Osteoblast (primary cell): ENCODE results near the gene CDC25C. TPM values are rescaled to one million over a fixed set of nuclear protein-coding genes. Genes with fewer than 3 reads are reported as not detected.

Experiments
- DNase-seq: peaks from one replicate; pipeline ENCODE4 v3.0.0; 2011; ENCODE audit warnings: low spot score, mixed read lengths; ENCODE audit not compliant: insufficient read length; ENCODE audit errors: missing footprints
- H2AFZ ChIP-seq: 2 replicates; pipeline ENCODE4 v1.6.0; 2011; ENCODE audit warnings: mild to moderate bottlenecking, low read length
- H3K27ac ChIP-seq: 2 replicates; pipeline ENCODE4 v1.5.1; 2011; ENCODE audit warnings: mild to moderate bottlenecking, low read depth, low read length, moderate library complexity
- H3K27me3 ChIP-seq: 2 replicates; pipeline ENCODE4 v1.6.0; 2012; ENCODE audit warnings: mild to moderate bottlenecking, control low read depth, inconsistent platforms, low read length, moderate library complexity; ENCODE audit not compliant: insufficient read depth
- H3K36me3 ChIP-seq: 2 replicates; pipeline ENCODE4 v1.5.1; 2011; ENCODE audit warnings: mild to moderate bottlenecking, low read length, control low read depth, moderate library complexity; ENCODE audit not compliant: insufficient read depth
- H3K4me1 ChIP-seq: 2 replicates; pipeline ENCODE4 v1.5.1; 2011; ENCODE audit warnings: mild to moderate bottlenecking, low read length, control low read depth, moderate library complexity; ENCODE audit not compliant: insufficient read depth
- H3K4me2 ChIP-seq: 2 replicates; pipeline ENCODE4 v1.6.0; 2011; ENCODE audit warnings: mild to moderate bottlenecking, low read length; ENCODE audit not compliant: insufficient read depth
- H3K4me3 ChIP-seq: fragments of 200-600 bp; sonication (generic); 3 replicates; pipeline ENCODE4 v1.5.1; 2012; ENCODE audit warnings: mild to moderate bottlenecking, low read length, inconsistent platforms; ENCODE audit not compliant: insufficient read depth
- H3K79me2 ChIP-seq: 2 replicates; pipeline ENCODE4 v1.6.0; 2012; ENCODE audit warnings: mild to moderate bottlenecking, low read length, control low read depth, inconsistent platforms; ENCODE audit not compliant: insufficient read depth
- H3K9me3 ChIP-seq: 2 replicates; pipeline ENCODE4 v1.5.1; 2011; ENCODE audit warnings: low read depth, low read length, control low read depth
- H4K20me1 ChIP-seq: 2 replicates; pipeline ENCODE4 v1.6.0; 2012; ENCODE audit warnings: mild to moderate bottlenecking, low read length, control low read depth; ENCODE audit not compliant: insufficient read depth
- total RNA-seq: library from RNA; depleted of rRNA; stranded (reverse); fragments of >200 nt; gene quantifications from 2 replicates; pipeline ENCODE4 v1.2.3, GENCODE V29; 2012
- TF ChIP-seq, protein P1 (sequence below): IDR thresholded peaks from 2 replicates; pipeline ENCODE4 v1.5.1; 2011; ENCODE audit warnings: mild to moderate bottlenecking, low read depth, low read length, moderate library complexity; ENCODE audit errors: extremely low read depth

CDC25C gene
- total RNA-seq, 1 donor: 1.8 TPM

DNA sequence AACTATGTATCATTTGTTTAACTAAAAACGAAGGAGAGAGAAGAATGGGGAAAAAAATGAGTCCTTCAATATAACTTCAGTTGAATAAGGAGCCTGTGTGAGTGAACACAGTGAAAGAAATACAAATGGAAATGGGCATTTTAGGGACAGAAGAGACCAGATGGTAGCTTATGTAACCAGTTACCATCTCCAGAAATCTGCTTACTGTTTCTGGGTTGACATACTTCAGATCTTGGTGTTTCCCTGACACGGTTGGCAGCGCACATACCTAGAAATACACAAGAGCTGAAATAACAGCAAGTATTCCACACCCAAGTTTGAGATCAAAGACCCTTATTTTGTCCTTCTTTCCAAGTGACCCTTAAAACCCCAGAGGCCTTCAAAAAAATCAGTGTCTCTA lies 42.3 kb downstream of the CDC25C start:
- Histone ChIP-seq H3K27me3 (no peaks in the 10 kb centered on the region), H3K9me3 (no peaks in the 10 kb centered on the region), H2AFZ (no peak overlapping the region), H3K79me2 (no peaks in the 10 kb centered on the region), H4K20me1 (no peaks in the 10 kb centered on the region), H3K4me3 (no peak overlapping the region), H3K4me1 (no peaks in the 10 kb centered on the region), H3K27ac (no peak overlapping the region), H3K36me3 (peaks cover 3% of the 10 kb centered on the region), H3K4me2 (no peak overlapping the region)
- TF ChIP-seq, protein P1, sequence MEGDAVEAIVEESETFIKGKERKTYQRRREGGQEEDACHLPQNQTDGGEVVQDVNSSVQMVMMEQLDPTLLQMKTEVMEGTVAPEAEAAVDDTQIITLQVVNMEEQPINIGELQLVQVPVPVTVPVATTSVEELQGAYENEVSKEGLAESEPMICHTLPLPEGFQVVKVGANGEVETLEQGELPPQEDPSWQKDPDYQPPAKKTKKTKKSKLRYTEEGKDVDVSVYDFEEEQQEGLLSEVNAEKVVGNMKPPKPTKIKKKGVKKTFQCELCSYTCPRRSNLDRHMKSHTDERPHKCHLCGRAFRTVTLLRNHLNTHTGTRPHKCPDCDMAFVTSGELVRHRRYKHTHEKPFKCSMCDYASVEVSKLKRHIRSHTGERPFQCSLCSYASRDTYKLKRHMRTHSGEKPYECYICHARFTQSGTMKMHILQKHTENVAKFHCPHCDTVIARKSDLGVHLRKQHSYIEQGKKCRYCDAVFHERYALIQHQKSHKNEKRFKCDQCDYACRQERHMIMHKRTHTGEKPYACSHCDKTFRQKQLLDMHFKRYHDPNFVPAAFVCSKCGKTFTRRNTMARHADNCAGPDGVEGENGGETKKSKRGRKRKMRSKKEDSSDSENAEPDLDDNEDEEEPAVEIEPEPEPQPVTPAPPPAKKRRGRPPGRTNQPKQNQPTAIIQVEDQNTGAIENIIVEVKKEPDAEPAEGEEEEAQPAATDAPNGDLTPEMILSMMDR: no peak
- DNase-seq: no peak

DNA sequence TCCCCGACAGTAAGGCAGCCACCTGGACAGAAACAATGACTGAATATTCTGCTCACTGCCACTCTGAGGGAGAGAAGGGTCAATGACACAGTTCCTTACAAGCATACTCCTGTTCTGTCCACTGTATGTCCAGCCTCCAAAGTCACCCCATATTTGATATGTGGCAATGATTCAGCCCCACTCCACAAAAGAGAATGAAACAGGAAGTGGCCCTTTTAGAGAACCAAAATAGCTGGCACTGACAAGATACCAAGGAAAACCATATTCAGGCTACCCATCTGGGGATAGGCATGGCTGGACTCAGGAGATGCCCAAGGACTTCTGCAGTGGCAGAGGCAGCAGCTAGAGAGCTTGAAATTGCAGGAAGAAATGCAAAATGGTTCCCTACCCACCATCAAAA lies 44.4 kb downstream of the CDC25C start:
- Histone ChIP-seq H3K4me3 (no peak overlapping the region), H3K27ac (no peak overlapping the region), H3K9me3 (no peaks in the 10 kb centered on the region), H3K79me2 (no peaks in the 10 kb centered on the region), H3K36me3 (peaks cover 3% of the 10 kb centered on the region), H4K20me1 (no peaks in the 10 kb centered on the region), H3K4me2 (no peak overlapping the region), H3K27me3 (no peaks in the 10 kb centered on the region), H2AFZ (peak overlapping the region; percentile 84), H3K4me1 (no peaks in the 10 kb centered on the region)
- no peak for DNase-seq
- TF ChIP-seq, protein P1: no peak

DNA sequence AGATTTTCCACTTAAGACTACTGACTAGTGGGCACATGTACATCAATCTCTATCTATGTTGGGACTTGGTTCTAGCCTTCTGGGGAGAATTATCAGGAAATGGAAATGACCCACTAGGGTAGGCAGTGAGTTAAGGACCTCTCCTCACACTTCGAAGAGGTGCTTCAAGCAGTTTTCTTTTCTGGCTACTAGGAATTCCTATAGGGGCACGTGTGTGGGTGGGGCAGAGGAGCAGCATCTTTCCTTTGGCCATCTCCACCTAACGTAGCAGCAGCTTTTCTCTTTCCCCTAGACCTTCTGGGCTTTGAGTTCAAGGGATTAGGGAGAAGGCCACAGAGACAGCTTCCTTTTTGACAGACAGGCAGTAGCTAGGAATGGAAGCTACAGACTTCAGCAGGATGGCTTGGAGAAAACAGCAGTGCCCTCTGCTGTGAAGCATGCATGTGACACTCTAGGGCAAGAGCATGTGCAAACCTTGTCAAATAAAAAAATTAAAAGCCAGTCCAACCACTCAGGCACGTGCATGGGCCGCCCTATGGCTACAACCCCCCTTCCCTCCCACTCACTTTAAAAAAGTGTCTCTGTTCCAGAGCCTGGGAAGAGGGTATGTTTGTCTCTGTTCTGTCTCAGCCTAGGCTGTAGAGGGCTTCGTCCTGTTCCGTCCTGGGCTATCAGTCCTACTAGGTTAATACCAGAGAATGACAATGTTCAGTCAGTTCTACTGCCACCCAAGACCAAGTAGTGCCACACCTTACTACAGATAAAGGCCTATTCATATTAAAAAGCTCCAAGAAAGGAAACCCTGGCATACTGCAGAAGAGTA lies 48.5 kb downstream of the CDC25C start:
- H3K4me1 ChIP-seq: no peaks in the 10 kb centered on the region
- H3K36me3 ChIP-seq: peaks cover 3% of the 10 kb centered on the region
- H3K4me2 ChIP-seq: no peak overlapping the region
- TF ChIP-seq, protein P1: peak; percentile 74
- H2AFZ ChIP-seq: peak overlapping the region; percentile 43
- H4K20me1 ChIP-seq: no peaks in the 10 kb centered on the region
- H3K9me3 ChIP-seq: no peaks in the 10 kb centered on the region
- DNase-seq: peak; percentile 86
- no peaks in the 10 kb centered on the region for H3K27me3 ChIP-seq
- no peak overlapping the region for H3K27ac ChIP-seq
- no peak overlapping the region for H3K4me3 ChIP-seq
- no peaks in the 10 kb centered on the region for H3K79me2 ChIP-seq

DNA sequence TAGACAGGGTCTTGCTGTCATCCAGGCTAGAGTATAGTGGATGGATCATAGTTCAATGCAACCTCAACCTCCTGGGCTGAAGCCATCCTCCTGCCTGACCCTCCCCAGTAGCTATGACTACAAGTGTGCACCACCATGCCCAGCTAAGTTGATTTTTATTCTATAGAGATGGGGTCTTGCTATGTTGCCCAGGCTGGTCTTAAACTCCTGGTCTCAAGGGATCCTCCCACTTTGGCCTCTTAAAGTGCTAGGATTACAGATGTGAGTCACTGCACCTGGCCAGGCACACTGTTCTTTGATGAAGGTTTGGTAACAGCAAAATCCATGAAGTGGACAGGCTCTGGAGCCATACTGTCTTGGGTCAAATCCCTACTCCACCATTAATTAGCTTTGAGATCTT lies 50.7 kb downstream of the CDC25C start:
- H3K4me2 ChIP-seq: no peak overlapping the region
- H3K79me2 ChIP-seq: no peaks in the 10 kb centered on the region
- H4K20me1 ChIP-seq: no peaks in the 10 kb centered on the region
- H3K4me1 ChIP-seq: no peaks in the 10 kb centered on the region
- no peak overlapping the region for H2AFZ ChIP-seq
- TF ChIP-seq, protein P1: no peak
- no peaks in the 10 kb centered on the region for H3K9me3 ChIP-seq
- no peak for DNase-seq
- no peak overlapping the region for H3K27ac ChIP-seq
- H3K4me3 ChIP-seq: no peak overlapping the region
- peaks cover 3% of the 10 kb centered on the region for H3K36me3 ChIP-seq
- H3K27me3 ChIP-seq: no peaks in the 10 kb centered on the region
